ENCODE data around the gene FSIP1.

Gene FSIP1

DNA sequence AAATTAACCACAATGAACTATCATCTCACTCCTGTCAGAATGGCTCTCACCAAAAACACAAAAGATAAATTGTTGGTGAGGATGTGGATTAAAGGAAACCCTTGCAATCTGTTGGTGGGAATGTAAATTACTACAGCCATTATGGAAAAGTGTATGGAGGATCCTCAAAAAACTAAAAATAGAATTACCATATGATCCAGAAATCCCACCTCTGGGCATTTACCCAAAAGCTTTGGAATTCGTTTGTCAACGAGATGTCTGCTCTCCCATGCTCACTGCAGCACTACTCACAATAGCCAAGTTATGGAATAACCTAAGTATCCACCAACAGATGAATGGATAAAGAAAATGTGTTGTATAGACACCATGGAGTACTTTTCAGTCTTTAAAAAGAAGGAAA is 21.6 kb downstream of the FSIP1 start:
- no peak overlapping the region for H3K27ac ChIP-seq (ENCODE audit: low read length)

DNA sequence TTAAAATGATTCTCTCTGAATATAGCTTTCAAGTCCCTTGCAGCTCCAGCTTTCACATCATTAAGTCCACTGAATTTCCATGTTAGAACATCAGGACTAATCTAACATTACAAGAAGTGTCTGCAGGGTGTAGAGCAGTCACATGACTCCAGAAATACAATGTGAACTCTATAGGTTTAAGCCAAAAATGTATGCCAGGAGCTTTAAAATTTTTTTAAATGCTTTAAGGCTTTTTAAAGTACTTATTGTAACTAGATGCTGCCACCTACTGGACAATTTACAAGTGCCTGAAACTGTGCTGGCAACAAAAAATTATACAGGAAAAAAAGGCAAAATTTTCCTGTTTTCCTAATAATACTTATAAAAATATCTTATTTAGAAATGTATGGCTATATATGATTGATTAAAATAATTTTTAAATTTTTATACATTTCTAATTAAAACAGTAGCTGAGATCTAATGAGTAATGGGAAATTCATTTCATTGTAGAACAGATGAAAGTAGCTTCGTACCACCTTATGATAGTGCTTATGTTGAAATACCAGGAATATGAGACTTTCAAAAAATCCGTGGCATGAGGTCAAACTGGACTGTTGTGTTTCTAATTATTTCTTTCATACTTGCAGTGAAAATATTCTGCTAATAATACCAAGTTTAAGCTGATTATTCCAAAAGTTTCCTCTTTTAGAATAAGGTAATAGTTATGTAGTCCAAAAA is 25.7 kb downstream of the FSIP1 start:
- Histone ChIP-seq H3K27ac (ENCODE audit: low read length) (no peak overlapping the region), H3K9me3 (ENCODE audit: control insufficient read depth in 2 of 2, low read length in 2 of 2) (no peaks in the 10 kb centered on the region), H3K36me3 (ENCODE audit: control insufficient read depth in 2 of 2, insufficient read depth in 2 of 2, low read length in 2 of 2) (no peaks in the 10 kb centered on the region), H3K27me3 (ENCODE audit: control insufficient read depth in 1 of 2, insufficient read depth in 2 of 2, low read length in 2 of 2) (no peaks in the 10 kb centered on the region), H3K4me3 (ENCODE audit: low read length in 2 of 2) (no peak overlapping the region), H3K9ac (ENCODE audit: low read length in 2 of 2) (no peak overlapping the region), H3K4me1 (ENCODE audit: control insufficient read depth, insufficient read depth, low read length) (no peaks in the 10 kb centered on the region)

More for the DNA sequence above, 21.6 kb downstream of the FSIP1 start:
- H3K27me3 ChIP-seq (ENCODE audit: control insufficient read depth in 1 of 2, insufficient read depth in 2 of 2, low read length in 2 of 2): no peaks in the 10 kb centered on the region
- no peaks in the 10 kb centered on the region for H3K36me3 ChIP-seq (ENCODE audit: control insufficient read depth in 2 of 2, insufficient read depth in 2 of 2, low read length in 2 of 2)
- peaks cover 0 to 3% of the 10 kb centered on the region in 2 donors for H3K9me3 ChIP-seq (ENCODE audit: control insufficient read depth in 2 of 2, low read length in 2 of 2)
- no peak overlapping the region for H3K4me3 ChIP-seq (ENCODE audit: low read length in 2 of 2)
- H3K4me1 ChIP-seq (ENCODE audit: control insufficient read depth, insufficient read depth, low read length): no peaks in the 10 kb centered on the region
- H3K9ac ChIP-seq (ENCODE audit: low read length in 2 of 2): no peak overlapping the region

DNA sequence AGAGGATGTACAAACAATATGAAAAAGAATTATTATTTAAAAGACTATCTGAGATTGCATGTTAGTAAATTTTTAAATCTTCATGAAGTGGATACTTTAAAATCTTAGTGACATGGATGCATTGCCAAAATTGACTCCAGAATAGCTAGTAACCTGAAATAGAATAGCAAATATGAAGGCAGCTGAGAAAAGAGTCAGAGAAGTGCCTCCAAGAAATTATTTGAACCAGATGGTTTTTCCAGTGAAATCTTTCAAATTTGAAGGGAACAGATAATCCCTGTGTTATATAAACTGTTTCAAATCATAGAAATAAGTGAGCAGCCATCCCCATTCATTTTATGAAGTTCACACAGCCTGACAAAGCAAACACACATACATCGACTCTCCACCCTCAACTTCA is 29.6 kb downstream of the FSIP1 start:
- Histone ChIP-seq H3K4me1 (ENCODE audit: control insufficient read depth, insufficient read depth, low read length) (no peaks in the 10 kb centered on the region), H3K9me3 (ENCODE audit: control insufficient read depth in 2 of 2, low read length in 2 of 2) (no peaks in the 10 kb centered on the region), H3K27ac (ENCODE audit: low read length) (no peak overlapping the region), H3K9ac (ENCODE audit: low read length in 2 of 2) (no peak overlapping the region), H3K27me3 (ENCODE audit: control insufficient read depth in 1 of 2, insufficient read depth in 2 of 2, low read length in 2 of 2) (no peaks in the 10 kb centered on the region), H3K4me3 (ENCODE audit: low read length in 2 of 2) (no peak overlapping the region), H3K36me3 (ENCODE audit: control insufficient read depth in 2 of 2, insufficient read depth in 2 of 2, low read length in 2 of 2) (no peaks in the 10 kb centered on the region)

DNA sequence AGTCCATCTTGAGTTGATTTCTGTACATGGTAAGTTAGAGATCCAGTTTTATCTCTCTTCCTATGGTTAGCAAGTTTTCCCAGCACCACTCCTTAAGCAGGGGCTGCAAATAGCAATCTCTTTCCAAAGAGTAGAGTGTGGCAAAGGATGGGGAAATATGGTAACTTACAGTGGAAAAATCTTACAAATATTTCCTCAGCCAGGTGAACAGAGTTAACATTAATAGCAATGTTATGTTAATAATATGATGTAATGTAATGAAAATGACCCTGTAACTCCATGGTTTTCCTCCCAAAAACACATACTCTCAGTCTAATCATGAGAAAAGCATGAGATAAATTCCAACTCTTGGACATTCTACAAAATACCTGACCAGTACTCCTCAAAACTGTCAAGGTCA is 30.4 kb downstream of the FSIP1 start:
- Histone ChIP-seq H3K9ac (ENCODE audit: low read length in 2 of 2) (no peak overlapping the region), H3K36me3 (ENCODE audit: control insufficient read depth in 2 of 2, insufficient read depth in 2 of 2, low read length in 2 of 2) (no peaks in the 10 kb centered on the region), H3K27ac (ENCODE audit: low read length) (no peak overlapping the region), H3K4me3 (ENCODE audit: low read length in 2 of 2) (no peak overlapping the region), H3K27me3 (ENCODE audit: control insufficient read depth in 1 of 2, insufficient read depth in 2 of 2, low read length in 2 of 2) (no peaks in the 10 kb centered on the region), H3K9me3 (ENCODE audit: control insufficient read depth in 2 of 2, low read length in 2 of 2) (no peaks in the 10 kb centered on the region), H3K4me1 (ENCODE audit: control insufficient read depth, insufficient read depth, low read length) (no peaks in the 10 kb centered on the region)

DNA sequence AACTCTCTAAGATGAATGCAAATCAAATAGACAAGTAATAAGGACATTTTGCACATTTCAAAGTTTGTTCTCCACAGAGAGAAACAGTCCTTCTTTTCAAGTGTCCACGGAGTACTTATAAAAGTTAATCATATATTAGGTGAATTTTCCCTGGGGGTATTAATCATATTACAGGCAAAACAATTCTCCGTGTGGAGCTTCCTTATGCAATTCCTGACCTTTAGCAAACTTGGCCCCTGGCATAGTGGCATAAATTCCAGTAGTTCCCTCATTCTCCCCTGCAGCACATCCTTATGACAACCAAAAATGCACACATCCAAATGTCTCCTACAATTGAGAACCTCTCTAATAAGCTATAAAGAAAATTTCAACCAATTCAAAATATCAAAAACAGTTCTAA is 34.4 kb downstream of the FSIP1 start:
- Histone ChIP-seq H3K9me3 (ENCODE audit: control insufficient read depth in 2 of 2, low read length in 2 of 2) (no peaks in the 10 kb centered on the region), H3K27ac (ENCODE audit: low read length) (no peak overlapping the region), H3K9ac (ENCODE audit: low read length in 2 of 2) (no peak overlapping the region)

DNA sequence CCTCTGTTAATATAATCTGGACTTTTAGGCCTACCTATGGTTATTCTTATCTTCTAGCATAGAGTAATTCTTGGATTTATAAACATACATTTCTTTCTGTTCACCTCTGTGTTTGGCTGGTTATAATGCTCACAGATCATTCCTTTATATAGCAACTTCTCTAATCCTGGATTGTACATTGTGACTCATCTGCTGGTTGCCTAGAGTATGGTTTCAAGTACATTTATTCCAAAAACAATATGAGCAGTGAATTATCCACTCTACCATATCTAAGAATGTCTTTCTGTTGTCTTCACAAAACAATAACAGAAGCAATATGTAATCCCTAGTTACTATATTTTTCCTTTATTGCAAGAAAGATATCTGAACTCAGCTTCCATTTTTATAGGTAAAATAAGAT is 35.3 kb downstream of the FSIP1 start:
- H3K4me1 ChIP-seq (ENCODE audit: control insufficient read depth, insufficient read depth, low read length): no peaks in the 10 kb centered on the region
- H3K4me3 ChIP-seq (ENCODE audit: low read length in 2 of 2): no peak overlapping the region
- H3K27ac ChIP-seq (ENCODE audit: low read length): no peak overlapping the region
- no peak overlapping the region for H3K9ac ChIP-seq (ENCODE audit: low read length in 2 of 2)
- no peaks in the 10 kb centered on the region for H3K36me3 ChIP-seq (ENCODE audit: control insufficient read depth in 2 of 2, insufficient read depth in 2 of 2, low read length in 2 of 2)
- no peaks in the 10 kb centered on the region for H3K27me3 ChIP-seq (ENCODE audit: control insufficient read depth in 1 of 2, insufficient read depth in 2 of 2, low read length in 2 of 2)
- no peaks in the 10 kb centered on the region for H3K9me3 ChIP-seq (ENCODE audit: control insufficient read depth in 2 of 2, low read length in 2 of 2)

More for the DNA sequence above, 34.4 kb downstream of the FSIP1 start:
- Histone ChIP-seq H3K4me3 (ENCODE audit: low read length in 2 of 2) (no peak overlapping the region), H3K36me3 (ENCODE audit: control insufficient read depth in 2 of 2, insufficient read depth in 2 of 2, low read length in 2 of 2) (no peaks in the 10 kb centered on the region), H3K27me3 (ENCODE audit: control insufficient read depth in 1 of 2, insufficient read depth in 2 of 2, low read length in 2 of 2) (no peaks in the 10 kb centered on the region), H3K4me1 (ENCODE audit: control insufficient read depth, insufficient read depth, low read length) (no peaks in the 10 kb centered on the region)

DNA sequence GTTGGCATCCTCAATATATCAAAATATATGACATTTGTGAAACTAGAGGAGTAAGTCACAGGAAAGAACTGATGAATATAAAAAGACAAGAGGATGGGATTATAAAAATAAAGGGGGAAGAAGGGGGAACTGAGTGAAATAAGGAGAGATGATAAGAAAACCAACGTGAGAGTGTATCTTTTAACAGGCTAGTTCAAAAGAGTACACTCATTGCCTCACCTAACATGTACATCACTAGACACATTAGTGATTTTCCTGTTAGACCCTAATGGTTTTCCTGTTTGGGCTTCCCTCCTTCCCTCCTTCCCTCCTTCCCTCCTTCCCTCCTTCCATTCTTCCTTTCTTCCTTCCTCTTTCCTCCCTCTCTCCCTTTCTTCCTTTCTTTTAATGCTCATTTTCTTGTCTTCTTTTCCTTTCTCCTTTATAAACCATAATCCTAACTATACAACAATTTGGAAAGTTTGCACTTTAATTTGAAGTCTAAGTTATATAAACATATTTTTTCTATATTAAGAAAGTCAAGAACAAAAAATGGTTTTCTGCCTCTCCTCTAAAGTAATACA is 35.8 kb downstream of the FSIP1 start:
- Histone ChIP-seq H3K27me3 (ENCODE audit: control insufficient read depth in 1 of 2, insufficient read depth in 2 of 2, low read length in 2 of 2) (no peaks in the 10 kb centered on the region), H3K9ac (ENCODE audit: low read length in 2 of 2) (no peak overlapping the region), H3K36me3 (ENCODE audit: control insufficient read depth in 2 of 2, insufficient read depth in 2 of 2, low read length in 2 of 2) (no peaks in the 10 kb centered on the region), H3K27ac (ENCODE audit: low read length) (no peak overlapping the region), H3K4me3 (ENCODE audit: low read length in 2 of 2) (no peak overlapping the region), H3K9me3 (ENCODE audit: control insufficient read depth in 2 of 2, low read length in 2 of 2) (no peaks in the 10 kb centered on the region), H3K4me1 (ENCODE audit: control insufficient read depth, insufficient read depth, low read length) (no peaks in the 10 kb centered on the region)

DNA sequence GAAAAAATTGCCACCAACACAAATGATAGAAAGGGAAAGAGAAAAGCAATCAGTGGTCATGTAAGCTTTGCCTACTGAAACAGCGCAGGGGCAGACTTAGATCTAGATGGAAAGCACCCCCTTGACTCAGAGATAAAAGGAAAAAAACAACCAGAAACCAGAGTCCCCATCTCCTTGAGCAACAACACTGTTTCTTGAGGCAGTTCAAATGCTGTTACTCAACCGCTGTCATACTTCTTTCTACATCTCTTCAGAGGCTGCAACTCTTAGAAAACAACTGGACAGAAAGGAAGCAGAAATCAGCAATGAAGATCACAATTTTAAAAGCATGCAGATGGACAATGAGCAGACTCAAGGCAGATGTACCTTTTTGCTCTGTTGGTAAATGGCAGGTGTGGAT is 36.5 kb downstream of the FSIP1 start:
- H3K27ac ChIP-seq (ENCODE audit: low read length): no peak overlapping the region
- no peak overlapping the region for H3K4me3 ChIP-seq (ENCODE audit: low read length in 2 of 2)
- no peaks in the 10 kb centered on the region for H3K36me3 ChIP-seq (ENCODE audit: control insufficient read depth in 2 of 2, insufficient read depth in 2 of 2, low read length in 2 of 2)
- H3K27me3 ChIP-seq (ENCODE audit: control insufficient read depth in 1 of 2, insufficient read depth in 2 of 2, low read length in 2 of 2): no peaks in the 10 kb centered on the region
- no peaks in the 10 kb centered on the region for H3K4me1 ChIP-seq (ENCODE audit: control insufficient read depth, insufficient read depth, low read length)
- H3K9me3 ChIP-seq (ENCODE audit: control insufficient read depth in 2 of 2, low read length in 2 of 2): no peaks in the 10 kb centered on the region
- no peak overlapping the region for H3K9ac ChIP-seq (ENCODE audit: low read length in 2 of 2)

DNA sequence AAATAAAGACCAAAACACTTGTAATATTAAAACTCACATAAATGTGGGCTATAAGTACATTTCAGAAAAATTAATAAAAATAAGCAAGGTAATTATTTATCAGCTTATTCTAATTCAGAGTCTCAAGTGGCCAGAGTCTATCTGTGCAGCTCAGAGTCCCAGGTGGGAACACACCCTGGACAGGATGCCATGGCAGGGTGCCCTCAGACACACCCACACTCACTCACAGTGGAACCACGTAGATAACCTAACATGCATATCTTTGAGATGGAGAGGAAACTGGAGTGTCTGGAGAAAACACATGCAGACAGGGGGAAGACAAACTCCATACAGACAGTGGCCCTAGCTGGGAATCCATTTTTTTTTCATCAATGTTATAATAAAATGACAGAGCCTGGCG is 37.2 kb downstream of the FSIP1 start:
- H3K9ac ChIP-seq (ENCODE audit: low read length in 2 of 2): no peak overlapping the region
- no peaks in the 10 kb centered on the region for H3K9me3 ChIP-seq (ENCODE audit: control insufficient read depth in 2 of 2, low read length in 2 of 2)
- no peaks in the 10 kb centered on the region for H3K27me3 ChIP-seq (ENCODE audit: control insufficient read depth in 1 of 2, insufficient read depth in 2 of 2, low read length in 2 of 2)
- no peak overlapping the region for H3K4me3 ChIP-seq (ENCODE audit: low read length in 2 of 2)
- no peaks in the 10 kb centered on the region for H3K4me1 ChIP-seq (ENCODE audit: control insufficient read depth, insufficient read depth, low read length)
- H3K36me3 ChIP-seq (ENCODE audit: control insufficient read depth in 2 of 2, insufficient read depth in 2 of 2, low read length in 2 of 2): no peaks in the 10 kb centered on the region
- no peak overlapping the region for H3K27ac ChIP-seq (ENCODE audit: low read length)

DNA sequence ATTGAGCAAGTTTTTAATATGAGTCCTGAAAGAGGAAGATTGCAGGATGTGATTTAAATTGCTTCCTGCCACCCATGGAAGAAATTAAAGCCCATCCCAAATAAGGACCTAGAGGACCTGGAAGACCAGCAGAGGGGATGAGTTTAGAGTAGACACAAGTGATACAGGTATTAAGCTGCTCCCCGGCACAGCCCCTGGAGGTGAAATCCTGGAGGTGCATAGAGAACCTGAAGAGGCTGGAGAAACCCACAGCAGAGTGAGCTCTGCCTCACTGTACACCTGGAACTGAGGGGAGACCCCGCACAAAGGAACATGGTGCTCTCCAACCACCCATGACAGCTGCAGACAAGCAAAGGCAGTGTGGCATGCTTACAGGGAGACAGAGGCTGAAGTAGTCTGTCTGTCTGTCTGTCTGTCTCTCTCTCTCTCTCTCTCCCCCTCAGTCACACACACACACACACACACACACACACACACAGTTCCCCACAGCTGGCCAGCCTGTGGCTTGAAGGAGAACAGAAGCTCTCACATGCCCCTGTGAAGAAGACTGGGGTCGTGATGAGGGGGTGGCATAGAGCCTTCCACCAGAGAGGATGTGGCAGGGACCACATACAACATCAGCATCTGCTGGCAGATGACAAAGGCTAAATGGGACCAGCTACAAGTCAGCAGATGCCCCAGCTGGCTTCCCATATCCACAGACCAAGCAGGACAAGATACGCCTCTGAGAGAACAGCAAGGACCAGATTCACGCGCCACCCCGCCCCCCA is 38.1 kb downstream of the FSIP1 start:
- Histone ChIP-seq H3K4me1 (ENCODE audit: control insufficient read depth, insufficient read depth, low read length) (no peaks in the 10 kb centered on the region), H3K27ac (ENCODE audit: low read length) (no peak overlapping the region), H3K36me3 (ENCODE audit: control insufficient read depth in 2 of 2, insufficient read depth in 2 of 2, low read length in 2 of 2) (no peaks in the 10 kb centered on the region), H3K4me3 (ENCODE audit: low read length in 2 of 2) (no peak overlapping the region), H3K9me3 (ENCODE audit: control insufficient read depth in 2 of 2, low read length in 2 of 2) (no peaks in the 10 kb centered on the region), H3K9ac (ENCODE audit: low read length in 2 of 2) (no peak overlapping the region), H3K27me3 (ENCODE audit: control insufficient read depth in 1 of 2, insufficient read depth in 2 of 2, low read length in 2 of 2) (no peaks in the 10 kb centered on the region)

DNA sequence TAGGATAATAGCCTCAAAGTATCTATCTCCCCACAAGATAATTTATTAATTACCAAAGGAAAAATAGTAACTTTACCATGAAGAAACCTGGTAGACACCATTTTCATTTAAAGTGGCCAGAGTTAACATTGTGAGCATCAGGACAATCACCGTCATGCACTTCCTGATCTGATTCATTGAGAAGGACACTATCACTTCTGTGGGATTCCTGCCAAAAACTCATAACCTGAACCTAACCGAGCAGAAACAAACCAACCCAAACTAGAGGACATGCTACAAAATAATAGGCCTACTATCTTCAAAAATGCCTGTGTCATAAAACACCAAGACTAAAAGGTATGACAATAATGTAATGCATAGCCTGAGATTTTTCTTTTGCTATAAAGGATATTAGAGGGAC is 39.0 kb downstream of the FSIP1 start:
- Histone ChIP-seq H3K27ac (ENCODE audit: low read length) (no peak overlapping the region), H3K9ac (ENCODE audit: low read length in 2 of 2) (no peak overlapping the region)

More for the DNA sequence above, 39.0 kb downstream of the FSIP1 start:
- H3K27me3 ChIP-seq (ENCODE audit: control insufficient read depth in 1 of 2, insufficient read depth in 2 of 2, low read length in 2 of 2): no peaks in the 10 kb centered on the region
- H3K4me3 ChIP-seq (ENCODE audit: low read length in 2 of 2): no peak overlapping the region
- no peaks in the 10 kb centered on the region for H3K4me1 ChIP-seq (ENCODE audit: control insufficient read depth, insufficient read depth, low read length)
- H3K36me3 ChIP-seq (ENCODE audit: control insufficient read depth in 2 of 2, insufficient read depth in 2 of 2, low read length in 2 of 2): no peaks in the 10 kb centered on the region
- H3K9me3 ChIP-seq (ENCODE audit: control insufficient read depth in 2 of 2, low read length in 2 of 2): no peaks in the 10 kb centered on the region

Measured in stomach smooth muscle (tissue), 2 donors.